ENCODE data around the gene ASPSCR1.

DNA sequence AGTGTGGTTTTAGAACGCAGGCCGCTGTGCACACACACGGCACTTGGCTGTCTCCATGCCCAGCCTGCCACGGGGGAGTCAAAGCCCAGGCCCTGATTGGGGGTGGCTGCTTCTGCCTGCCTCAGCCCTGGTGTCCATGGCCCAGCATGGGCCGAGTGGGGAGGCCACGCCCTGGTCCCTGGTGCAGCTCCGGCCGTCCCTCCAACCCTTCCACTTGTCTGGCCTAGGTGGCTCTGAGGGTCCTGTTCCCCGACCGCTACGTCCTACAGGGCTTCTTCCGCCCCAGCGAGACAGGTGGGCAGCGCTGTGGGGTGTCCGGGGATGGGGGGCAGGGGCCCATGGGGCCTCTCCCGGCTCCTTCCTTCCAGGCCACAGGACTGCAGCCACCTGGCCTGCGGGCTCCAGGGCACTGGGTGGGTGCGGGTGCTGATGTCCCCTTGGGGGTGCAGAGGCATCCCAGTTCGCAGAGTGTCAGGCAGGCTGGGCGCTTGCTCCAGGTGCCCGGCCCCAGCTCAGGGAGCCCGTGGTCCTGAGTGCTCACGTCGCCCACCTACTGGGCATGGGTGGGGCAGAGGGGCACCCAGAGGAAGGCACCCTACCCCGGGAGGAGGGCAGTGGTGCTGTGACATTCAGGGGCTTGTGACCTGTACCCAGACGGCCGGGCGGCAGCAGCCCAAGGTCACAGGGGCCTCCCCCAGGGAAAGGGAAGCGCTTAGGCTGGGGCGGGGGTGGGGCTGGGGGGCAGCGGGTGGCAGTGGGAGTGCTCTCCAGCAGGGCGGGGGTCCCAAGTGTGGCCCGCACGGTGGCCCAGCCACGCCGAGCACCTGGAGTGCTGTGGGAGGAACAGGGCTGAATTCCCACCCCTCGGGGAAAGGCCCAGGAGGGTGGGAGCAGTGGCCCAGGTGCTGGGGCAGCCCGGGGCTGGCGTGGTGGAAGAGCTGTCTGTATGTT, 33.4 kb downstream of the ASPSCR1 start:
- TF ChIP-seq EGR1 (IDR thresholded peaks at IDR 0.05; ENCODE audit: borderline replicate concordance in 1 of 2, low read depth in 2 of 2, low read length in 2 of 2) (no peak), MTA2 (IDR thresholded peaks at IDR 0.05; ENCODE audit: low read depth) (no peak), RCOR1 (conservative IDR thresholded peaks at IDR 0.05; ENCODE audit: low read depth, low read length) (no peak), RELA (IDR thresholded peaks at IDR 0.05; ENCODE audit: borderline replicate concordance, partially characterized antibody) (no peak)
- TF ChIP-seq, protein P1, sequence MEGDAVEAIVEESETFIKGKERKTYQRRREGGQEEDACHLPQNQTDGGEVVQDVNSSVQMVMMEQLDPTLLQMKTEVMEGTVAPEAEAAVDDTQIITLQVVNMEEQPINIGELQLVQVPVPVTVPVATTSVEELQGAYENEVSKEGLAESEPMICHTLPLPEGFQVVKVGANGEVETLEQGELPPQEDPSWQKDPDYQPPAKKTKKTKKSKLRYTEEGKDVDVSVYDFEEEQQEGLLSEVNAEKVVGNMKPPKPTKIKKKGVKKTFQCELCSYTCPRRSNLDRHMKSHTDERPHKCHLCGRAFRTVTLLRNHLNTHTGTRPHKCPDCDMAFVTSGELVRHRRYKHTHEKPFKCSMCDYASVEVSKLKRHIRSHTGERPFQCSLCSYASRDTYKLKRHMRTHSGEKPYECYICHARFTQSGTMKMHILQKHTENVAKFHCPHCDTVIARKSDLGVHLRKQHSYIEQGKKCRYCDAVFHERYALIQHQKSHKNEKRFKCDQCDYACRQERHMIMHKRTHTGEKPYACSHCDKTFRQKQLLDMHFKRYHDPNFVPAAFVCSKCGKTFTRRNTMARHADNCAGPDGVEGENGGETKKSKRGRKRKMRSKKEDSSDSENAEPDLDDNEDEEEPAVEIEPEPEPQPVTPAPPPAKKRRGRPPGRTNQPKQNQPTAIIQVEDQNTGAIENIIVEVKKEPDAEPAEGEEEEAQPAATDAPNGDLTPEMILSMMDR (IDR thresholded peaks at IDR 0.05 in 2 of 3, conservative IDR thresholded peaks at IDR 0.05 in 1 of 3; ENCODE audit: control insufficient read depth in 2 of 3, extremely low read depth in 1 of 3, insufficient read depth in 1 of 3, low read depth in 3 of 3, low read length in 3 of 3) = no peak
